GM23338 (cell line): Measurements from ENCODE around the gene SV2C. TPM values are rescaled to one million over a fixed set of nuclear protein-coding genes. Genes with fewer than 3 reads are reported as not detected.

Experiments
- ATAC-seq: fragments of 200-7000 bp; cut with Tn5 transposase; 3 replicates; pipeline ENCODE4 v1.9.1; 2020
- DNase-seq: peaks from one replicate; pipeline ENCODE4 v3.0.0-alpha.2; 2015; ENCODE audit warnings: low spot score
- H2AFZ ChIP-seq: fragments of 200-600 bp; sonication (generic); 2 replicates; pipeline ENCODE4 v1.8.0; 2016; ENCODE audit warnings: antibody characterized with exemption, mild to moderate bottlenecking, moderate library complexity
- H3F3A ChIP-seq: fragments of 200-600 bp; sonication (generic); replicated peaks from 2 replicates; pipeline ENCODE4 v1.8.0; 2017; ENCODE audit warnings: antibody characterized with exemption, mixed run types, low read depth
- H3K27ac ChIP-seq: fragments of 200-600 bp; sonication (generic); 2 replicates; pipeline ENCODE4 v1.6.1; 2016; ENCODE audit warnings: low read depth
- H3K27me3 ChIP-seq: fragments of 200-600 bp; sonication (generic); 2 replicates; pipeline ENCODE4 v1.8.0; 2016; ENCODE audit warnings: mild to moderate bottlenecking, mixed run types, moderate library complexity; ENCODE audit not compliant: insufficient read depth
- H3K36me3 ChIP-seq: fragments of 200-600 bp; sonication (generic); 2 replicates; pipeline ENCODE4 v1.8.0; 2016; ENCODE audit warnings: mild to moderate bottlenecking; ENCODE audit not compliant: insufficient read depth
- H3K4me1 ChIP-seq: fragments of 200-600 bp; sonication (generic); 2 replicates; pipeline ENCODE4 v1.8.0; 2016; ENCODE audit warnings: mild to moderate bottlenecking, moderate library complexity; ENCODE audit not compliant: insufficient read depth
- H3K4me2 ChIP-seq: fragments of 200-600 bp; sonication (generic); 2 replicates; pipeline ENCODE4 v1.7.1; 2017; ENCODE audit warnings: mixed run types
- H3K4me3 ChIP-seq: fragments of 200-600 bp; sonication (generic); 2 replicates; pipeline ENCODE4 v1.6.1; 2016; ENCODE audit warnings: mixed run types
- H3K79me2 ChIP-seq: fragments of 200-600 bp; sonication (generic); replicated peaks from 2 replicates; pipeline ENCODE4 v1.8.0; 2017; ENCODE audit warnings: mild to moderate bottlenecking; ENCODE audit not compliant: insufficient read depth
- H3K9me2 ChIP-seq: fragments of 200-600 bp; sonication (generic); 2 replicates; pipeline ENCODE4 v1.8.0; 2017; ENCODE audit not compliant: insufficient read depth
- H4K20me1 ChIP-seq: fragments of 200-600 bp; sonication (generic); replicated peaks from 2 replicates; pipeline ENCODE4 v1.8.0; 2017; ENCODE audit warnings: mild to moderate bottlenecking; ENCODE audit not compliant: insufficient read depth
- H3K27ac Mint-ChIP-seq: 2 replicates; pipeline ENCODE4 v1.8.0; 2020; ENCODE audit warnings: inconsistent platforms, mild to moderate bottlenecking, moderate library complexity, mixed read lengths
- H3K27me3 Mint-ChIP-seq: 3 replicates; pipeline ENCODE4 v1.8.0; 2022; ENCODE audit warnings: low read depth, mild to moderate bottlenecking, moderate library complexity, mixed read lengths, inconsistent platforms; ENCODE audit not compliant: insufficient read depth, poor library complexity
- H3K36me3 Mint-ChIP-seq: 3 replicates; pipeline ENCODE4 v1.8.0; 2021; ENCODE audit warnings: low read depth, mild to moderate bottlenecking, inconsistent platforms, moderate library complexity, mixed read lengths
- H3K4me1 Mint-ChIP-seq: 3 replicates; pipeline ENCODE4 v1.8.0; 2020; ENCODE audit warnings: mild to moderate bottlenecking, inconsistent platforms, mixed read lengths
- H3K4me3 Mint-ChIP-seq: 3 replicates; pipeline ENCODE4 v1.8.0; 2021; ENCODE audit warnings: moderate library complexity, mild to moderate bottlenecking, inconsistent platforms, mixed read lengths
- H3K9me3 Mint-ChIP-seq: 3 replicates; pipeline ENCODE4 v1.8.0; 2020; ENCODE audit warnings: moderate library complexity, mild to moderate bottlenecking, inconsistent platforms, mixed read lengths
- CREB1 ChIP-seq: fragments of 250-450 bp; sonication (Bioruptor Pico); IDR thresholded peaks from 2 replicates; pipeline ENCODE4 v1.5.0; 2020; ENCODE audit warnings: low read depth, mild to moderate bottlenecking, moderate library complexity
- EZH2phosphoT487 ChIP-seq: fragments of 200-600 bp; sonication (generic); IDR thresholded peaks from one replicate; pipeline ENCODE4 v1.8.1; 2018; ENCODE audit warnings: antibody characterized with exemption; ENCODE audit not compliant: unreplicated experiment
- JUNB ChIP-seq: IDR thresholded peaks from one replicate; pipeline ENCODE4 v1.6.1; 2016; ENCODE audit warnings: antibody characterized with exemption; ENCODE audit not compliant: unreplicated experiment
- NANOG ChIP-seq: IDR thresholded peaks from 2 replicates; pipeline ENCODE4 v1.6.1; 2016; ENCODE audit warnings: antibody characterized with exemption, borderline replicate concordance
- POLR2AphosphoS5 ChIP-seq: IDR thresholded peaks from 2 replicates; pipeline ENCODE4 v1.6.1; 2016; ENCODE audit warnings: antibody characterized with exemption, low read depth
- STAT1 ChIP-seq: IDR thresholded peaks from one replicate; pipeline ENCODE4 v1.6.1; 2016; ENCODE audit warnings: antibody characterized with exemption; ENCODE audit not compliant: unreplicated experiment
- ZNF331 ChIP-seq: fragments of 250-450 bp; sonication (Bioruptor Pico); IDR thresholded peaks from 2 replicates; pipeline ENCODE4 v1.5.0; 2020; ENCODE audit warnings: low read depth, mild to moderate bottlenecking, moderate library complexity
- polyA plus RNA-seq: library from polyadenylated mRNA; unstranded; fragments of >200 nt; fragmentation: Nextera tagmentation; extraction: Ambion mirVana; gene quantifications from 2 replicates; pipeline ENCODE4 v1.2.1, GENCODE V29; 2016
- total RNA-seq: library from RNA; depleted of rRNA; stranded (reverse); fragments of >200 nt; shearing (Covaris generic); gene quantifications from 2 replicates; pipeline ENCODE4 v1.2.3, GENCODE V29; 2014
- TF ChIP-seq, protein P1 (sequence below): IDR thresholded peaks from one replicate; pipeline ENCODE4 v1.6.1; 2018; ENCODE audit warnings: antibody characterized with exemption; ENCODE audit not compliant: unreplicated experiment
- TF ChIP-seq, protein P2 (sequence below), 2 experiments: fragments of 200-600 bp in 1 of 2; sonication (generic) in 1 of 2; conservative IDR thresholded peaks; 2 replicates each; pipeline versions ENCODE4 v1.5.1 to v1.6.1; 2016 to 2017; ENCODE audit warnings: antibody characterized with exemption in 2 of 2, low read depth in 2 of 2, mild to moderate bottlenecking in 2 of 2, moderate library complexity in 1 of 2
- TF ChIP-seq, protein P3 (sequence below): fragments of 250-450 bp; sonication (Bioruptor Pico); IDR thresholded peaks from 2 replicates; pipeline ENCODE4 v1.5.0; 2020; ENCODE audit warnings: mild to moderate bottlenecking, moderate library complexity

SV2C gene
- total and polyA plus RNA-seq, 2 experiments from 2014 or later, result 0.05 to 0.07 TPM

DNA sequence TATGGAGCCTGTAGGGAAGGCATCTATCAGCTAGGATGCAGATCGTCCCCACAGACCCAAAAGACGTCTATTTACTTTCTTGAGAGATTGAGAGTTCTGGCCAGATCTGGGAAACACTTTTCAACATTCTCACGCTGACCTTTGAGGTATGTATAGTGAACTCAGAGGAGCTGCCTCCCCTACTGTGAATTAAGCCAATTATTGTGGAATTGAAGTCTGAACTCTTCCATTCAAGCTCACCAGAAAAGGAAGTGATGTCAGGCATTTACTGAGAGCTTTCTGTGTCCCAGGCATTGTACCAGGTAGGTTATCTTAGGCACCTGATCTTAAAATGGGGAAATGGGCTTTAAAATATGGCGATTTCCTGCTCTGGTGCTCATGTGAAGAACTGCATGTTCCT lies 136.5 kb downstream of the SV2C start (continued):
- TF ChIP-seq, protein P1, sequence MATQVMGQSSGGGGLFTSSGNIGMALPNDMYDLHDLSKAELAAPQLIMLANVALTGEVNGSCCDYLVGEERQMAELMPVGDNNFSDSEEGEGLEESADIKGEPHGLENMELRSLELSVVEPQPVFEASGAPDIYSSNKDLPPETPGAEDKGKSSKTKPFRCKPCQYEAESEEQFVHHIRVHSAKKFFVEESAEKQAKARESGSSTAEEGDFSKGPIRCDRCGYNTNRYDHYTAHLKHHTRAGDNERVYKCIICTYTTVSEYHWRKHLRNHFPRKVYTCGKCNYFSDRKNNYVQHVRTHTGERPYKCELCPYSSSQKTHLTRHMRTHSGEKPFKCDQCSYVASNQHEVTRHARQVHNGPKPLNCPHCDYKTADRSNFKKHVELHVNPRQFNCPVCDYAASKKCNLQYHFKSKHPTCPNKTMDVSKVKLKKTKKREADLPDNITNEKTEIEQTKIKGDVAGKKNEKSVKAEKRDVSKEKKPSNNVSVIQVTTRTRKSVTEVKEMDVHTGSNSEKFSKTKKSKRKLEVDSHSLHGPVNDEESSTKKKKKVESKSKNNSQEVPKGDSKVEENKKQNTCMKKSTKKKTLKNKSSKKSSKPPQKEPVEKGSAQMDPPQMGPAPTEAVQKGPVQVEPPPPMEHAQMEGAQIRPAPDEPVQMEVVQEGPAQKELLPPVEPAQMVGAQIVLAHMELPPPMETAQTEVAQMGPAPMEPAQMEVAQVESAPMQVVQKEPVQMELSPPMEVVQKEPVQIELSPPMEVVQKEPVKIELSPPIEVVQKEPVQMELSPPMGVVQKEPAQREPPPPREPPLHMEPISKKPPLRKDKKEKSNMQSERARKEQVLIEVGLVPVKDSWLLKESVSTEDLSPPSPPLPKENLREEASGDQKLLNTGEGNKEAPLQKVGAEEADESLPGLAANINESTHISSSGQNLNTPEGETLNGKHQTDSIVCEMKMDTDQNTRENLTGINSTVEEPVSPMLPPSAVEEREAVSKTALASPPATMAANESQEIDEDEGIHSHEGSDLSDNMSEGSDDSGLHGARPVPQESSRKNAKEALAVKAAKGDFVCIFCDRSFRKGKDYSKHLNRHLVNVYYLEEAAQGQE, result no peak
- no peak for TF ChIP-seq NANOG
- no peak for TF ChIP-seq CREB1 (CRISPR knock-in tag)
- TF ChIP-seq EZH2phosphoT487, result no peak
- no peak for TF ChIP-seq STAT1
- TF ChIP-seq JUNB, result no peak
- TF ChIP-seq ZNF331 (CRISPR knock-in tag), result no peak

DNA sequence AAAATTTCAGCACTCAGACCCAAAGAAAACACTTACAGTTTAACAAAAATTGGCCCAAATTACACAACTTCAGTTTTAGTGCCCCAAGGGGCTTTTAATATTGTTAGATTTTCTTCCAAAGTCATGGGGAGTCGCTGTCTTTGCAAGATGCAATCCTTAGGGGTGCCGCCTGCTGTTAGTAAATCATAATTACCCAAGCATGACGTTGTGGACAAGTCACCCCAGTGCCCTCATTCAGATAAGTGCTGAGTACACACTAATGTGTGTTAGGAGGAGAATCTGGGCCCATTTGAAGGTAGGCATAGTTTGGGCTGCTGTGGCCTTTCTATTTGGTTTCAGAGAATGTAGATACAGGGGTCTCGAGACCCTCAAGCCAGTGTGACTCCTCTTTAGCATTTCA lies 138.1 kb downstream of the SV2C start:
- no peak overlapping the region for H3K4me3 Mint-ChIP-seq
- Histone ChIP-seq H3K9me2 (no peaks in the 10 kb centered on the region), H3F3A (no peaks in the 10 kb centered on the region), H3K4me2 (no peak overlapping the region), H3K79me2 (no peaks in the 10 kb centered on the region), H3K36me3 (no peaks in the 10 kb centered on the region), H3K27ac (no peak overlapping the region), H3K4me3 (no peak overlapping the region), H3K4me1 (no peaks in the 10 kb centered on the region), H3K27me3 (no peaks in the 10 kb centered on the region), H2AFZ (peak overlapping the region; percentile 52), H4K20me1 (no peaks in the 10 kb centered on the region)
- no peaks in the 10 kb centered on the region for H3K36me3 Mint-ChIP-seq
- ATAC-seq, result no peak
- H3K27ac Mint-ChIP-seq, result no peak overlapping the region
- H3K27me3 Mint-ChIP-seq, result no peaks in the 10 kb centered on the region
- DNase-seq, result no peak
- H3K9me3 Mint-ChIP-seq, result no peaks in the 10 kb centered on the region
- peaks cover 3% of the 10 kb centered on the region; the same call in 2 of the 3 replicates for H3K4me1 Mint-ChIP-seq
- TF ChIP-seq, protein P2, sequence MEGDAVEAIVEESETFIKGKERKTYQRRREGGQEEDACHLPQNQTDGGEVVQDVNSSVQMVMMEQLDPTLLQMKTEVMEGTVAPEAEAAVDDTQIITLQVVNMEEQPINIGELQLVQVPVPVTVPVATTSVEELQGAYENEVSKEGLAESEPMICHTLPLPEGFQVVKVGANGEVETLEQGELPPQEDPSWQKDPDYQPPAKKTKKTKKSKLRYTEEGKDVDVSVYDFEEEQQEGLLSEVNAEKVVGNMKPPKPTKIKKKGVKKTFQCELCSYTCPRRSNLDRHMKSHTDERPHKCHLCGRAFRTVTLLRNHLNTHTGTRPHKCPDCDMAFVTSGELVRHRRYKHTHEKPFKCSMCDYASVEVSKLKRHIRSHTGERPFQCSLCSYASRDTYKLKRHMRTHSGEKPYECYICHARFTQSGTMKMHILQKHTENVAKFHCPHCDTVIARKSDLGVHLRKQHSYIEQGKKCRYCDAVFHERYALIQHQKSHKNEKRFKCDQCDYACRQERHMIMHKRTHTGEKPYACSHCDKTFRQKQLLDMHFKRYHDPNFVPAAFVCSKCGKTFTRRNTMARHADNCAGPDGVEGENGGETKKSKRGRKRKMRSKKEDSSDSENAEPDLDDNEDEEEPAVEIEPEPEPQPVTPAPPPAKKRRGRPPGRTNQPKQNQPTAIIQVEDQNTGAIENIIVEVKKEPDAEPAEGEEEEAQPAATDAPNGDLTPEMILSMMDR (conservative IDR thresholded peaks at IDR 0.05; ENCODE audit: low read depth in 2 of 2), result no peak
- TF ChIP-seq POLR2AphosphoS5 (no peak), STAT1 (no peak)
- TF ChIP-seq, protein P1, result no peak
- TF ChIP-seq, protein P3, sequence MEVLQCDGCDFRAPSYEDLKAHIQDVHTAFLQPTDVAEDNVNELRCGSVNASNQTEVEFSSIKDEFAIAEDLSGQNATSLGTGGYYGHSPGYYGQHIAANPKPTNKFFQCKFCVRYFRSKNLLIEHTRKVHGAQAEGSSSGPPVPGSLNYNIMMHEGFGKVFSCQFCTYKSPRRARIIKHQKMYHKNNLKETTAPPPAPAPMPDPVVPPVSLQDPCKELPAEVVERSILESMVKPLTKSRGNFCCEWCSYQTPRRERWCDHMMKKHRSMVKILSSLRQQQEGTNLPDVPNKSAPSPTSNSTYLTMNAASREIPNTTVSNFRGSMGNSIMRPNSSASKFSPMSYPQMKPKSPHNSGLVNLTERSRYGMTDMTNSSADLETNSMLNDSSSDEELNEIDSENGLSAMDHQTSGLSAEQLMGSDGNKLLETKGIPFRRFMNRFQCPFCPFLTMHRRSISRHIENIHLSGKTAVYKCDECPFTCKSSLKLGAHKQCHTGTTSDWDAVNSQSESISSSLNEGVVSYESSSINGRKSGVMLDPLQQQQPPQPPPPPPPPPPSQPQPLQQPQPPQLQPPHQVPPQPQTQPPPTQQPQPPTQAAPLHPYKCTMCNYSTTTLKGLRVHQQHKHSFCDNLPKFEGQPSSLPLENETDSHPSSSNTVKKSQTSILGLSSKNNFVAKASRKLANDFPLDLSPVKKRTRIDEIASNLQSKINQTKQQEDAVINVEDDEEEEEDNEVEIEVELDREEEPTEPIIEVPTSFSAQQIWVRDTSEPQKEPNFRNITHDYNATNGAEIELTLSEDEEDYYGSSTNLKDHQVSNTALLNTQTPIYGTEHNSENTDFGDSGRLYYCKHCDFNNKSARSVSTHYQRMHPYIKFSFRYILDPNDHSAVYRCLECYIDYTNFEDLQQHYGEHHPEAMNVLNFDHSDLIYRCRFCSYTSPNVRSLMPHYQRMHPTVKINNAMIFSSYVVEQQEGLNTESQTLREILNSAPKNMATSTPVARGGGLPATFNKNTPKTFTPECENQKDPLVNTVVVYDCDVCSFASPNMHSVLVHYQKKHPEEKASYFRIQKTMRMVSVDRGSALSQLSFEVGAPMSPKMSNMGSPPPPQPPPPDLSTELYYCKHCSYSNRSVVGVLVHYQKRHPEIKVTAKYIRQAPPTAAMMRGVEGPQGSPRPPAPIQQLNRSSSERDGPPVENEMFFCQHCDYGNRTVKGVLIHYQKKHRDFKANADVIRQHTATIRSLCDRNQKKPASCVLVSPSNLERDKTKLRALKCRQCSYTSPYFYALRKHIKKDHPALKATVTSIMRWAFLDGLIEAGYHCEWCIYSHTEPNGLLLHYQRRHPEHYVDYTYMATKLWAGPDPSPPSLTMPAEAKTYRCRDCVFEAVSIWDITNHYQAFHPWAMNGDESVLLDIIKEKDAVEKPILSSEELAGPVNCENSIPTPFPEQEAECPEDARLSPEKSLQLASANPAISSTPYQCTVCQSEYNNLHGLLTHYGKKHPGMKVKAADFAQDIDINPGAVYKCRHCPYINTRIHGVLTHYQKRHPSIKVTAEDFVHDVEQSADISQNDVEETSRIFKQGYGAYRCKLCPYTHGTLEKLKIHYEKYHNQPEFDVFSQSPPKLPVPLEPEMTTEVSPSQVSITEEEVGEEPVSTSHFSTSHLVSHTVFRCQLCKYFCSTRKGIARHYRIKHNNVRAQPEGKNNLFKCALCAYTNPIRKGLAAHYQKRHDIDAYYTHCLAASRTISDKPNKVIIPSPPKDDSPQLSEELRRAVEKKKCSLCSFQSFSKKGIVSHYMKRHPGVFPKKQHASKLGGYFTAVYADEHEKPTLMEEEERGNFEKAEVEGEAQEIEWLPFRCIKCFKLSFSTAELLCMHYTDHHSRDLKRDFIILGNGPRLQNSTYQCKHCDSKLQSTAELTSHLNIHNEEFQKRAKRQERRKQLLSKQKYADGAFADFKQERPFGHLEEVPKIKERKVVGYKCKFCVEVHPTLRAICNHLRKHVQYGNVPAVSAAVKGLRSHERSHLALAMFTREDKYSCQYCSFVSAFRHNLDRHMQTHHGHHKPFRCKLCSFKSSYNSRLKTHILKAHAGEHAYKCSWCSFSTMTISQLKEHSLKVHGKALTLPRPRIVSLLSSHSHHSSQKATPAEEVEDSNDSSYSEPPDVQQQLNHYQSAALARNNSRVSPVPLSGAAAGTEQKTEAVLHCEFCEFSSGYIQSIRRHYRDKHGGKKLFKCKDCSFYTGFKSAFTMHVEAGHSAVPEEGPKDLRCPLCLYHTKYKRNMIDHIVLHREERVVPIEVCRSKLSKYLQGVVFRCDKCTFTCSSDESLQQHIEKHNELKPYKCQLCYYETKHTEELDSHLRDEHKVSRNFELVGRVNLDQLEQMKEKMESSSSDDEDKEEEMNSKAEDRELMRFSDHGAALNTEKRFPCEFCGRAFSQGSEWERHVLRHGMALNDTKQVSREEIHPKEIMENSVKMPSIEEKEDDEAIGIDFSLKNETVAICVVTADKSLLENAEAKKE (CRISPR knock-in tag), result no peak
